HG02885 (cell line): Measurements from ENCODE around the gene KRTAP3-2.

Source experiments
- ATAC-seq: cut with Tn5 transposase; IDR thresholded peaks from one replicate; pipeline ENCODE4 v1.9.1; 2021; ENCODE audit warnings: mild to moderate bottlenecking; ENCODE audit not compliant: unreplicated experiment, poor library complexity

Gene KRTAP3-2

GRCh38 chr17:40975516-40975915 lies 24.2 kb downstream of the KRTAP3-2 start:
- ATAC-seq: no peak

- no peak for ATAC-seq
These were observed 25.3 kb downstream of the KRTAP3-2 start for GRCh38 chr17:40974366-40974765.

DNA sequence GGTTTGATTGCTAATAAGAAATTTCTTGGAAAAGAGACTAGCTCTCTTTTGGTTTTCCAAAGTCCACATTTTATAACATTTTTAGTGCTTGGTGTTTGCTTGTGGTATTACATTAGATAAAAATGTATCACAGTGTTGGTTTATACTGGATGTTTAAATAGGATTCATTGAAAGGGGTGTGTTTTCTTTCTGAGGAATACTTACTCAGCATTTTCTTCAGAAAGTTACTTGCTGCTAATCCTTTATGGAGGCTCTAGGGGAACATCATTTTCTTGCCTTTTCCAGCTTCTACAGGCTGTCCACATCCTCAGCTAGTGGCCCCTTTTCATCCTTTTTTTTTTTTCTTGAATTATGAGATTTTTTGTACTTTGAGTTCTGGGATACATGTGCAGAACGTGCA lies 32.1 kb downstream of the KRTAP3-2 start:
- ATAC-seq: no peak

DNA sequence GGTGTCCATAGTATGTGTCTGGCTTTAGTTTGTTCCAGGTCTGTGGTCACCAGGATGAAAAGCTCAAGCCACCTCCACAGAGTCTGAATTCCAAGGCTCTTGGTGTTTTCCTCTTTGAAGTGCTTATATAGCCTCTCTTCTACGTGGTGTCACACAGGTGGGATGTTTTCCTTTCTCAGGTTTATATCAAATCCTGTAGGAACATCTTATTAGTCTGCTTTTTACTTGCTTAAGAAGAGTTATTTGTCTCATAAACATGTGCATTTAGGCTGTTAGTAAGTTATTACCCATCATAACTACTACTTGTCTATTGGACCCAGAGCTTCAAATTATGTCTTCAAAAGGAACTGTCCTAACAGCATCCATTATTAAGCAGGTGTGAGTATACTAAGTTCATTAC lies 32.9 kb downstream of the KRTAP3-2 start, which contains the start of gene KRT39:
Gene KRT39 (minus strand): TSS at position 101 of the 400 bp plus-strand sequence. CDS start 92 bp downstream, at position 9.
- no peak for ATAC-seq

DNA sequence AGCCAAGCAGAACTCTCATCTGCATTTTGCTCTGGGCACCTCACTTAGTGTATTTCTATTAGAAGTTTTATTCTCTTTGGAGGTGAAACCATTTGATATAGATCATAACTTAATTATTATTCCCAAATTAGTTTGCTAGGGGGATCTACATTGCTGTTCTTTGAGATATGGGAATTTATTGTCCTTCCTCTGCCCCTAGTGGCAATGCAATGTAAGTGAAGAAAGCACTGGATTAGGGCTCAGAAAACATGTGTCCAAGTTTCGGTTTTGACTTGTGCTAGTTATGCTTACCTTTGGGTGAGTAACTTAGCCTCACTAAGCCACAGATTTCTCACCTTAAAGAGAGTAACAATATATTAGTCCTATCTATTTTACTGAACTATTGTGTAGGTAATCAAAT lies 35.9 kb downstream of the KRTAP3-2 start:
- no peak for ATAC-seq

DNA sequence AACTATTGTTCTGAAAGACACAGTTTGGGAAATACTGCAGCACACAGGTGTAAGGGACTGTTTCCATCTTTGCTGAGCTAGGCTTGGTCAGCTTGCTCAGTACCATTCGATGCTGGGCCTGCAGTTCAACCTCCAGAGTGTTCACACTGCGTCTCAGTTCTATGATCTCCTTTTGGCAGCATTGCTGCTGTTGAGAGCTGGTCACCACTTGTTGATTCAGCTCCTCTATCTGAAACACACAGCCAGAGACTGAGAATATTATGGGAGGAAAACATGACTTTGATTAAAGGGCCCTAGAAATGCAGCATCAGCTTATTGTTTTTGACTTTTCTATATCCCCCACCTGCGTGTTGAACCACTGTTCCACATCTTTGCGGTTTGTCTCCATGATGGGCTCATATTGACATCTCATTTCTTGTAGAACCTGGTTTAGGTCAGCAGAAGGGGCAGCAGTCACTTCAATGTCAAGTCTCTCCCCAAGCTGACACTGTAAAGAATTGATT lies 37.6 kb downstream of the KRTAP3-2 start:
- ATAC-seq: no peak

GRCh38 chr17:40961591-40961990 lies 38.1 kb downstream of the KRTAP3-2 start:
- no peak for ATAC-seq

GRCh38 chr17:40960144-40960543 lies 39.6 kb downstream of the KRTAP3-2 start:
- ATAC-seq: no peak

DNA sequence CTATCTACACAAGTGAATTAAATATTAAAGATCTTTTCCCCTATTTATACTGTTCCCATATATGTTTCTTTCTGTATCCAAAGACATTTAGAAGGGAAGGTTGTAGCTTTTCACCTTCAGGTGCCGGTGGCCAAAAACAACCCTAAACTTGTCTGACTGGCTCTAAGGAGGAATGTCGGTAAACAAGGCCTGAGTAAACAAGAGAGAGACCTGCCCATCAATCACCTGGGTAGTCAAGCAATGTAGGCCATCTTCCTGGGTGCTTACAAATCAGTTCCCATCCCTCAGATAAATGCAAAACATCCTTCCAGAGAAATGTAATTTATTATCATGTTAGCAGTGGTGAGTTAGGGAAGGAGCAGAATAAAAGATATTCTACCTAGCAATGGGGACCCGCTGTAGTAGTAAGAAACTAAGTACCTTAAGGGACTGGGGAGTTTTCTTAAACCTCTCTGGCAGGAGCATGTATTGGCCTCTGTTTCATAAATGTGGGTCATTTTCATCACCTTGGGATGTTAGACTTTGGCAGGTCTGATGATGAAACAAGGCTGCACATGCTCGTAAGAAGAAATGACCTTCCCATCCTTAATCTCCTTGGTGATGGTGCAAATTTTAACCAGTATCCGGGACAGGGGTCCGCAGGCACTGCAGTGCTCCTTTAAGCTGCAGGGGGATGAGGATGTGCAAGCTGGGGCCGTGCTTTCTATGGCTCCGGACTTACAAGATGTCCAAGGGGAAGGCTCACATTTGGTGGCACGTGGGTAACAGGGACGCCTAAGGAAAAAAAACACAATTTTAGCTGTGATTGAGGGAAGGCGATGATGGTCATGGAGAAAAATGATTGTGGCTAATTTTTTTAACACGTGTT lies 41.4 kb downstream of the KRTAP3-2 start:
- no peak for ATAC-seq

- no peak for ATAC-seq
These were observed 43.1 kb downstream of the KRTAP3-2 start for GRCh38 chr17:40956401-40957254.

- no peak for ATAC-seq
These were observed 45.8 kb downstream of the KRTAP3-2 start for GRCh38 chr17:40953881-40954280.

GRCh38 chr17:40952661-40953060 lies 47.0 kb downstream of the KRTAP3-2 start:
- ATAC-seq: no peak

GRCh38 chr17:40952154-40952553 lies 47.6 kb downstream of the KRTAP3-2 start:
- ATAC-seq: no peak

GRCh38 chr17:40951011-40951622 lies 48.6 kb downstream of the KRTAP3-2 start:
- ATAC-seq: no peak

DNA sequence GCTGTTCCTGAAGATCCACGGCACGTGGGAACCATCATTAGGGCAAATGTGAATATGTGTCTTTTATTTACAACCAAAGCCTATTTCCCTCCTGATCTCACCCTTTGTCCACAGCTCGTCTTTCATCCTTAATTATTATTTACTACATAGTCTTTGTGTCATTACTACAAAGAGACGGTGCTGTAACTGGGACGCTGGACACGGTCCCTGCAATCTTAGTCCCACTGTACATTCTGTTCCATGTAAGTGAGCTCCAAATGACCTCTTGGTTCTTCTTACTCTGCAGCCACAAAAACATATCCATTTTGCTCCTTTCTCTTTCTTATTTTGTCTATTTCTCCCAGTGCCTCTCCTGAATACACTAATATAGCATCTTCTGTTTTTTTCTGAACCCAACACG lies 49.5 kb downstream of the KRTAP3-2 start:
- ATAC-seq: no peak

DNA sequence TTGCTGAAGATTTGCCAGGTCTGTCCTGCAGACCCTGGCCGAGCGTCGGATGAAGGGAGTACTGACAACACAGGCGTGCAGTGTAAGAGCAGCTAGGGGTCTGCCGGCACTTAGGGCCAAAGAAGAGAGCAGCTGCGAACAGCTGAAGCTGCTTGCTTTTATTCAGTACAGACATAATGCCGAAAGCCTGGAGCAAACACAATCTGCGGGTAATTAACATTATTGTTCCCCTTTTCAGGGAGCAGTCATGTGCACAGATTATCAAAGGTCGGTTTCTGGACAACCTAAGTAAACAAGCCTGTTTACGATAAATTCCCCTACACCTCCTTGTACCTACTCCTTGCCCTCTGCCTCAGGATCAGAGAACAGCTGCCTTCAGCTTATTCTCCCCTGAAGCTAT lies 50.3 kb downstream of the KRTAP3-2 start:
- ATAC-seq: no peak
